HG02763 (cell line): ENCODE data around the gene TAPT1.

Experiments
- ATAC-seq: cut with Tn5 transposase; IDR thresholded peaks from one replicate; pipeline ENCODE4 v1.9.1; 2021; ENCODE audit warnings: mild to moderate bottlenecking, moderate library complexity; ENCODE audit not compliant: unreplicated experiment

The TAPT1 gene

GRCh38 chr4:16113741-16114140, 112.5 kb downstream of the TAPT1 start:
- no peak for ATAC-seq

DNA sequence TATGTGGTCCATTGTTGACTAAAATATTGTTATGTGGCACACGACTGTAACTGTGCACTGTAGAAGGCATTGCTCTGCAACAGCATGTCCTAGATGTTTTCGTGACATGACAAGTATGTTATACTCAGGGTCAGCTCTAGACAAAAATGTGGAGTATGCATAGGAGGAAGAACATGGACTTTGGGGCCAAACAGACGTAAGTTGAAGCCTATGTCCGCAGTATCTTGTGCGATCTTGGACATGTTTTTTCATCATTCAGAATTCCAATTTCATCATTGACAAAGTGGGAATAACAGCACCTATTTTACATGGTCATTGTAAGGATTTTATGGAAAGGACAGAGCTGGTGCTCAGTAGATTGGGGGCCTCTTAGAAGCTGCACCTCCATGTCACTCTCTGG, 114.7 kb downstream of the TAPT1 start:
- ATAC-seq: no peak

GRCh38 chr4:16110661-16111290, 115.5 kb downstream of the TAPT1 start:
- ATAC-seq: no peak
